Suprapubic skin (tissue), 4 donors: Measurements from ENCODE around the gene TBC1D2B. TPM values are rescaled to one million over a fixed set of nuclear protein-coding genes. Genes with fewer than 3 reads are reported as not detected.

Experiments used
- DNase-seq, 2 donors: peaks; one replicate each; pipeline ENCODE4 v3.0.0-alpha.2; 2019; ENCODE audit warnings: low spot score in 2 of 2
- H3K27ac ChIP-seq: fragments of 200-600 bp; sonication (generic); one replicate; pipeline ENCODE4 v1.5.1; 2019
- H3K27me3 ChIP-seq: fragments of 200-600 bp; sonication (generic); one replicate; pipeline ENCODE4 v1.5.1; 2019
- H3K36me3 ChIP-seq: fragments of 200-600 bp; sonication (generic); one replicate; pipeline ENCODE4 v1.5.1; 2019
- H3K4me1 ChIP-seq: fragments of 200-600 bp; sonication (generic); one replicate; pipeline ENCODE4 v1.5.1; 2019
- H3K4me3 ChIP-seq: fragments of 200-600 bp; sonication (generic); one replicate; pipeline ENCODE4 v1.5.1; 2019; ENCODE audit warnings: mild to moderate bottlenecking
- H3K9me3 ChIP-seq: fragments of 200-600 bp; sonication (generic); one replicate; pipeline ENCODE4 v1.5.1; 2019
- EP300 ChIP-seq: sonication (generic); formaldehyde crosslinking; IDR thresholded peaks from one replicate; pipeline ENCODE4 v1.6.1; 2017; ENCODE audit warnings: antibody characterized with exemption
- POLR2A ChIP-seq, 2 donors: fragments of 450-650 bp; IDR thresholded peaks; one replicate each; pipeline ENCODE4 v1.6.1; 2017; ENCODE audit warnings: antibody characterized with exemption in 2 of 2, mild to moderate bottlenecking in 2 of 2, moderate library complexity in 2 of 2
- POLR2AphosphoS5 ChIP-seq, 3 donors: sonication (generic); formaldehyde crosslinking; IDR thresholded peaks; one replicate each; pipeline ENCODE4 v1.6.1; 2017; ENCODE audit warnings: antibody characterized with exemption in 3 of 3
- WGBS: methylation state at CpG from one replicate; pipeline ENCODE4 v1.1.5; 2018; 5-methylcytosine and 5-hydroxymethylcytosine counted together
- total RNA-seq, 4 donors: library from RNA; depleted of rRNA; stranded (reverse); fragments of >200 nt; gene quantifications; one replicate each; pipeline ENCODE4 v1.1.0, GENCODE V29; 2016
- TF ChIP-seq, protein P1 (sequence below), 2 donors: fragments of 200-600 bp in 1 of 2; fragments of 450-650 bp in 1 of 2; sonication (generic) in 1 of 2; IDR thresholded peaks; one replicate each; pipeline ENCODE4 v1.5.1; 2016 to 2019; ENCODE audit warnings: antibody characterized with exemption in 2 of 2, mild to moderate bottlenecking in 1 of 2, moderate library complexity in 1 of 2

Gene TBC1D2B
- total RNA-seq, 4 donors from 2014 or later = 27.9 to 126 (median 41.5) TPM

GRCh38 chr15:78098131-78098755 is 20.7 kb upstream of the TBC1D2B start:
- DNase-seq = peak in 1 of 2 donors; percentile 48
- no peak overlapping the region for H3K4me3 ChIP-seq
- no peak overlapping the region for H3K27ac ChIP-seq
- H3K36me3 ChIP-seq = no peaks in the 10 kb centered on the region
- 95% methylated on average over 7 of the region's 11 CpGs for WGBS
- no peak for TF ChIP-seq EP300
- TF ChIP-seq POLR2AphosphoS5 (IDR thresholded peaks at IDR 0.05) = no peak
- TF ChIP-seq POLR2A (IDR thresholded peaks at IDR 0.05) = no peak
- TF ChIP-seq, protein P1, sequence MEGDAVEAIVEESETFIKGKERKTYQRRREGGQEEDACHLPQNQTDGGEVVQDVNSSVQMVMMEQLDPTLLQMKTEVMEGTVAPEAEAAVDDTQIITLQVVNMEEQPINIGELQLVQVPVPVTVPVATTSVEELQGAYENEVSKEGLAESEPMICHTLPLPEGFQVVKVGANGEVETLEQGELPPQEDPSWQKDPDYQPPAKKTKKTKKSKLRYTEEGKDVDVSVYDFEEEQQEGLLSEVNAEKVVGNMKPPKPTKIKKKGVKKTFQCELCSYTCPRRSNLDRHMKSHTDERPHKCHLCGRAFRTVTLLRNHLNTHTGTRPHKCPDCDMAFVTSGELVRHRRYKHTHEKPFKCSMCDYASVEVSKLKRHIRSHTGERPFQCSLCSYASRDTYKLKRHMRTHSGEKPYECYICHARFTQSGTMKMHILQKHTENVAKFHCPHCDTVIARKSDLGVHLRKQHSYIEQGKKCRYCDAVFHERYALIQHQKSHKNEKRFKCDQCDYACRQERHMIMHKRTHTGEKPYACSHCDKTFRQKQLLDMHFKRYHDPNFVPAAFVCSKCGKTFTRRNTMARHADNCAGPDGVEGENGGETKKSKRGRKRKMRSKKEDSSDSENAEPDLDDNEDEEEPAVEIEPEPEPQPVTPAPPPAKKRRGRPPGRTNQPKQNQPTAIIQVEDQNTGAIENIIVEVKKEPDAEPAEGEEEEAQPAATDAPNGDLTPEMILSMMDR (IDR thresholded peaks at IDR 0.05) = no peak
- peaks cover 13% of the 10 kb centered on the region for H3K4me1 ChIP-seq
- H3K27me3 ChIP-seq = no peaks in the 10 kb centered on the region
- H3K9me3 ChIP-seq = no peaks in the 10 kb centered on the region

DNA sequence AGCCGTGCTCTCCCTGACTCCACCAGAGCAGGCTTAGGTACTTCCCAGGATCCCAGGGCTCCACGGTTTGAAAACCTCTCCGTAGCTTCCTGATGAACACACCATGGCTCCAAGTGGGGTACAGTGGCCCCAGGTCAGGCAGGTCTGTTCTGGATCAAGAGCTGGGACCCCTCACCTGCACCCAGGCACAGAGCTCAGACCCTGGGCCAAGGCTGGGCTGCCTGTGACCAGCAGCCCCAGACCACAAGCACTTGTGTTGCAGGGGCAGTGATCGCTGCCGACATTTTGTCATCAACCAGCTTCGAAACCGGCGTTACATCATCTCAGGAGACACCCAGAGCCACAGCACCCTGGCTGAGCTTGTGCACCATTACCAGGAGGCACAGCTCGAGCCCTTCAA is 20.2 kb upstream of the TBC1D2B start:
- H3K4me1 ChIP-seq = peaks cover 13% of the 10 kb centered on the region
- 95% methylated on average over 7 of the region's 9 CpGs for WGBS
- no peak overlapping the region for H3K27ac ChIP-seq
- peak; percentile 47 to 62 for DNase-seq
- no peak for TF ChIP-seq POLR2A (IDR thresholded peaks at IDR 0.05)
- TF ChIP-seq EP300 = no peak
- TF ChIP-seq POLR2AphosphoS5 (IDR thresholded peaks at IDR 0.05) = no peak
- TF ChIP-seq, protein P1 (IDR thresholded peaks at IDR 0.05) = no peak
- no peaks in the 10 kb centered on the region for H3K9me3 ChIP-seq
- H3K36me3 ChIP-seq = no peaks in the 10 kb centered on the region
- no peaks in the 10 kb centered on the region for H3K27me3 ChIP-seq
- no peak overlapping the region for H3K4me3 ChIP-seq

- peak in 1 of 2 donors; percentile 51 for DNase-seq
- WGBS = 43% methylated on average over 5 of the region's 5 CpGs
- Histone ChIP-seq H3K9me3 (no peaks in the 10 kb centered on the region), H3K36me3 (no peaks in the 10 kb centered on the region), H3K27ac (no peak overlapping the region), H3K4me1 (peaks cover 13% of the 10 kb centered on the region), H3K4me3 (no peak overlapping the region), H3K27me3 (no peaks in the 10 kb centered on the region)
- TF ChIP-seq, protein P1 (IDR thresholded peaks at IDR 0.05) = no peak
- TF ChIP-seq EP300 (no peak), POLR2A (IDR thresholded peaks at IDR 0.05) (no peak), POLR2AphosphoS5 (IDR thresholded peaks at IDR 0.05) (no peak)
These were observed 15.9 kb upstream of the TBC1D2B start for GRCh38 chr15:78093242-78094020.

DNA sequence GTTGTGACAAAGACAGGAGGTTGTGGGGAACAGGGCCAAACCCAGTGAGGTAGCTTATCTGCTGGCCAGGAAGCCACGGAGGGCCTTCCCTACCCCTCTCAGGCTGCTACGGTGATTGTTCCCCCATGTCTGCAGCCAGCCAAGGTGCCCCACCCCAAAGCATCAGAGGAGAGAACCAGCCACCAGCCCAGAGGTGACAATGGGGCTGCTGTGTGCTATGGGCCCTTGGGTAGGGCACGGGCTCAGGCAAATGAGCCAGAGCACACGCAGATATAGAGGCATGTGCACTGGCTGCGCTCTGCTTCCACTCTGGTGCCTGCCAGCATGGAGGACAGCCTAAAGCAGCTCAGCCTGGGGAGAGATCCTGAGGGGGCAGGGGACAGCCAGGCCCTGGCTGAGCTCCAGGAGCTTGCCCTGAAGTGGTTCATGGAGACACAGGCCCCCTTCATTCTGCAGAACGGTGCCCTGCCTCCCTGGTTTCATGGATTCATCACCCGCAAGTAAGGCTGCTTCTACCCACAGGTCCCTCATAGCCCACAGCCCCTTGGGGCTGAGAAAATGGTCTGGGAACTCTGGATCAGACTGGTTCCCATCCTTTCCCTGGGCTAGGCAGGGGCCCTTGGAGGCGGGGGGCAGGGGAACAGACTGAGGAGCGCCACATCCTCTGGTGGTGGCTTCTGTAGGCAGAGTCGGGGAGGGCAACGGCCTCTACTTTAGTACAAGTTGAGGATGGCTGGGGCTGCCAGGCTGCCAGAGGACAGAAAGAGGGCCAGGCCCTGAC is 14.9 kb upstream of the TBC1D2B start, which contains the start of gene SH2D7:
Gene SH2D7, plus strand, starts transcription at position 301 of the 781 bp plus-strand sequence. Its CDS starts 24 bp downstream, at position 325.
- peak in 1 of 2 donors; percentile 54 for DNase-seq
- H3K4me1 ChIP-seq = peaks cover 13% of the 10 kb centered on the region
- whole genome bisulfite sequencing = 81% methylated on average over 6 of the region's 11 CpGs

More for the DNA sequence above, 14.9 kb upstream of the TBC1D2B start, which contains the start of gene SH2D7:
- Histone ChIP-seq H3K4me3 (no peak within 1 kb of the TSS), H3K27me3 (no peaks in the 10 kb centered on the region), H3K36me3 (no peaks in the 10 kb centered on the region), H3K9me3 (no peaks in the 10 kb centered on the region), H3K27ac (no peak within 1 kb of the TSS)
- TF ChIP-seq POLR2A (IDR thresholded peaks at IDR 0.05) (no peak), EP300 (no peak), POLR2AphosphoS5 (IDR thresholded peaks at IDR 0.05) (no peak)
- TF ChIP-seq, protein P1 (IDR thresholded peaks at IDR 0.05) = no peak
